GM12878 (cell line): Measurements from ENCODE around the gene CCRL2.
"Not testable (repeated sequence)": the region's sequence is repeated elsewhere in the genome, so short reads cannot be mapped to it uniquely, and the experiment has no call there.

Source experiments
- BHLHE40 ChIP-seq, 2 experiments: fragments of 450-650 bp in 1 of 2; IDR thresholded peaks; 2 replicates each; pipeline ENCODE4 v1.6.1; 2011 to 2017; ENCODE audit warnings: low read depth in 2 of 2, borderline replicate concordance in 1 of 2, improper control_type of control experiment in 1 of 2, low read length in 1 of 2, mild to moderate bottlenecking in 1 of 2
- BRCA1 ChIP-seq: IDR thresholded peaks from 2 replicates; pipeline ENCODE4 v1.6.1; 2011; ENCODE audit warnings: low read depth, low read length, improper control_type of control experiment
- CTCF ChIP-seq, 3 experiments: IDR thresholded peaks in 2 of 3; conservative IDR thresholded peaks in 1 of 3; 2 replicates each; pipeline ENCODE4 v1.5.1; 2011; ENCODE audit warnings: low read depth in 3 of 3, low read length in 3 of 3, mild to moderate bottlenecking in 3 of 3, control low read depth in 2 of 3, moderate library complexity in 2 of 3, inconsistent platforms in 1 of 3, mixed read lengths in 1 of 3; ENCODE audit not compliant: control insufficient read depth in 2 of 3, insufficient read depth in 1 of 3; ENCODE audit errors: extremely low read depth in 1 of 3
- EGR1 ChIP-seq, 2 experiments: IDR thresholded peaks; 1 replicate in 1 of 2; 2 replicates in 1 of 2; pipeline ENCODE4 v1.6.1; 2011 to 2012; ENCODE audit warnings: low read depth in 2 of 2, low read length in 2 of 2, borderline replicate concordance in 1 of 2, mild to moderate bottlenecking in 1 of 2, moderate library complexity in 1 of 2
- EZH2 ChIP-seq: IDR thresholded peaks from 2 replicates; pipeline ENCODE4 v1.6.1; 2012; ENCODE audit warnings: low read depth, mild to moderate bottlenecking, control low read depth, inconsistent platforms, low read length, borderline replicate concordance; ENCODE audit not compliant: control insufficient read depth
- JUND ChIP-seq: IDR thresholded peaks from 2 replicates; pipeline ENCODE4 v1.6.1; 2012; ENCODE audit warnings: low read depth, mild to moderate bottlenecking, low read length, improper control_type of control experiment, moderate library complexity
- NFIC ChIP-seq: IDR thresholded peaks from 2 replicates; pipeline ENCODE4 v1.6.1; 2012; ENCODE audit warnings: low read depth, mild to moderate bottlenecking, inconsistent platforms, low read length, moderate library complexity
- PBX3 ChIP-seq: IDR thresholded peaks from 2 replicates; pipeline ENCODE4 v1.6.1; 2011; ENCODE audit warnings: mild to moderate bottlenecking, low read depth, low read length, moderate library complexity; ENCODE audit not compliant: insufficient replicate concordance
- POLR2A ChIP-seq: IDR thresholded peaks from 2 replicates; pipeline ENCODE4 v1.6.1; 2011; ENCODE audit warnings: low read depth, mild to moderate bottlenecking, low read length
- POLR2AphosphoS2 ChIP-seq: IDR thresholded peaks from 2 replicates; pipeline ENCODE4 v1.6.1; 2011; ENCODE audit warnings: low read depth, mild to moderate bottlenecking, low read length, improper control_type of control experiment, moderate library complexity
- SIN3A ChIP-seq: IDR thresholded peaks from 2 replicates; pipeline ENCODE4 v1.6.1; 2012; ENCODE audit warnings: low read depth, low read length, improper control_type of control experiment
- TCF7 ChIP-seq: IDR thresholded peaks from 2 replicates; pipeline ENCODE4 v1.6.1; 2014; ENCODE audit warnings: antibody characterized with exemption, borderline replicate concordance
- TF ChIP-seq, protein P1 (sequence below): fragments of 450-650 bp; IDR thresholded peaks from 2 replicates; pipeline ENCODE4 v1.6.1; 2017; ENCODE audit warnings: mild to moderate bottlenecking

DNA sequence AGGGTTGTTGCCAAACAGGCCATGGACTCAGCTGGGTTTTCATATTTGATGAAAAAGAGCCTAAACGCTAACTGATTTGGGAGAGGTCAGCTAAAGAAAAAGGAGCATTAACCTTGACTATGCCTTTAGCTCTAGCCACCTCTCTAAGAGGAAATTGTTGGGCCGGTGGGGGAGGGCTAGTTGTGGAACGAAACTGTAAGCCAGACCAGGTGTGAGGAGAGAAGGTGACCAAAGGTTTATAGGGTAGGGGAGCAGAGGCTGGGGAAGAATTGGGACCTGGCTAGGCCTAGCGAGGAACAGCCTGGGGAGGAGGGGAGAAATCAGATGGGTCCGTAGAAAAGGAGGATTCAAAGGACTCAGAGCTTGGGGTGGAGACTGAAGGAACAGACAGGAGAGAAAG, 15.5 kb upstream of the CCRL2 start:
- TF ChIP-seq NFIC; JUND; PBX3; EZH2; CTCF (IDR thresholded peaks at IDR 0.05 in 2 of 3, conservative IDR thresholded peaks at IDR 0.05 in 1 of 3; ENCODE audit: control insufficient read depth in 2 of 3, extremely low read depth in 1 of 3, insufficient read depth in 1 of 3, low read depth in 3 of 3, low read length in 3 of 3); SIN3A; EGR1 (IDR thresholded peaks at IDR 0.05; ENCODE audit: borderline replicate concordance in 1 of 2, low read depth in 2 of 2, low read length in 2 of 2); TCF7; BHLHE40 (IDR thresholded peaks at IDR 0.05; ENCODE audit: borderline replicate concordance in 1 of 2, low read depth in 2 of 2, low read length in 1 of 2); POLR2A; BRCA1; POLR2AphosphoS2: not testable (repeated sequence)
- TF ChIP-seq, protein P1, sequence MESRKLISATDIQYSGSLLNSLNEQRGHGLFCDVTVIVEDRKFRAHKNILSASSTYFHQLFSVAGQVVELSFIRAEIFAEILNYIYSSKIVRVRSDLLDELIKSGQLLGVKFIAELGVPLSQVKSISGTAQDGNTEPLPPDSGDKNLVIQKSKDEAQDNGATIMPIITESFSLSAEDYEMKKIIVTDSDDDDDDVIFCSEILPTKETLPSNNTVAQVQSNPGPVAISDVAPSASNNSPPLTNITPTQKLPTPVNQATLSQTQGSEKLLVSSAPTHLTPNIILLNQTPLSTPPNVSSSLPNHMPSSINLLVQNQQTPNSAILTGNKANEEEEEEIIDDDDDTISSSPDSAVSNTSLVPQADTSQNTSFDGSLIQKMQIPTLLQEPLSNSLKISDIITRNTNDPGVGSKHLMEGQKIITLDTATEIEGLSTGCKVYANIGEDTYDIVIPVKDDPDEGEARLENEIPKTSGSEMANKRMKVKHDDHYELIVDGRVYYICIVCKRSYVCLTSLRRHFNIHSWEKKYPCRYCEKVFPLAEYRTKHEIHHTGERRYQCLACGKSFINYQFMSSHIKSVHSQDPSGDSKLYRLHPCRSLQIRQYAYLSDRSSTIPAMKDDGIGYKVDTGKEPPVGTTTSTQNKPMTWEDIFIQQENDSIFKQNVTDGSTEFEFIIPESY: not testable (repeated sequence)
